Mucosa of descending colon (tissue), 3 donors: ENCODE results near the gene ZNF451. TPM values are rescaled to one million over a fixed set of nuclear protein-coding genes. Genes with fewer than 3 reads are reported as not detected.

Source experiments
- ATAC-seq: fragments of 200-7000 bp; cut with Tn5 transposase; one replicate; pipeline ENCODE4 v1.9.1; 2020; ENCODE audit warnings: mild to moderate bottlenecking, moderate library complexity
- DNase-seq, 3 donors: peaks; one replicate each; pipeline ENCODE4 v3.0.0-alpha.2; 2020
- H3K36me3 ChIP-seq: fragments of 200-600 bp; one replicate; pipeline ENCODE4 v1.8.0; 2021; ENCODE audit warnings: low read depth, mild to moderate bottlenecking
- H3K4me1 ChIP-seq: fragments of 200-600 bp; one replicate; pipeline ENCODE4 v1.8.0; 2021; ENCODE audit warnings: low read depth, mild to moderate bottlenecking
- H3K4me3 ChIP-seq: fragments of 200-600 bp; one replicate; pipeline ENCODE4 v1.8.0; 2021; ENCODE audit warnings: mild to moderate bottlenecking
- H3K9me3 ChIP-seq: fragments of 200-600 bp; one replicate; pipeline ENCODE4 v1.8.0; 2021; ENCODE audit warnings: mild to moderate bottlenecking
- CTCF ChIP-seq: fragments of 200-600 bp; IDR thresholded peaks from one replicate; pipeline ENCODE4 v1.8.0; 2022; ENCODE audit warnings: antibody characterized with exemption, mild to moderate bottlenecking
- intact Hi-C, 2 donors: fragments of 100-400 bp; cut with DNase I in 1 of 2; cut with micrococcal nuclease in 1 of 2; formaldehyde crosslinking; loops; one replicate each; pipeline versions ENCODE4 v1.11.0 to v1.11.1; 2022; cut with DNase I, micrococcal nuclease
- total RNA-seq, 3 donors: library from RNA; stranded (reverse); fragmentation: NEBNext Ultra II Directional in 2 of 3; extraction: Animal tissue kit (Norgen Biotek cat#: 25700) in 2 of 3; gene quantifications; one replicate each; pipeline versions ENCODE4 v1.2.1 to v1.2.4, GENCODE V29; 2021 to 2023
- donor health status: DM: no; HTN: no; CAD: no; lungs with moderate emphysema.
- donor health status: DM: no; HTN: no; CAD: no.
- donor health status: DM: no; HTN: yes; CAD: no.

The ZNF451 gene
- total RNA-seq, 3 donors from 2014 or later = 34.6 to 58.5 (median 46.0) TPM

- ATAC-seq (no peak), DNase-seq (no peak)
- intact Hi-C loops = no loop called here
- H3K9me3 ChIP-seq = no peaks in the 10 kb centered on the region
- no peak overlapping the region for H3K4me3 ChIP-seq
- no peaks in the 10 kb centered on the region for H3K4me1 ChIP-seq
- no peak for TF ChIP-seq CTCF
- no peaks in the 10 kb centered on the region for H3K36me3 ChIP-seq
These were observed 58.2 kb downstream of the ZNF451 start for GRCh38 chr6:57147955-57148858.

- intact Hi-C loops = no loop called here
- ATAC-seq (no peak), DNase-seq (no peak)
- Histone ChIP-seq H3K9me3 (no peaks in the 10 kb centered on the region), H3K4me1 (no peaks in the 10 kb centered on the region), H3K4me3 (no peak overlapping the region), H3K36me3 (no peaks in the 10 kb centered on the region)
- TF ChIP-seq CTCF = no peak
These were observed 68.7 kb downstream of the ZNF451 start for GRCh38 chr6:57158658-57159057.

- DNase-seq (no peak), ATAC-seq (no peak)
- Histone ChIP-seq H3K4me3 (no peak overlapping the region), H3K36me3 (no peaks in the 10 kb centered on the region), H3K4me1 (no peaks in the 10 kb centered on the region), H3K9me3 (no peaks in the 10 kb centered on the region)
- no peak for TF ChIP-seq CTCF
- intact Hi-C loops = no loop called here
These were observed 69.1 kb downstream of the ZNF451 start for GRCh38 chr6:57159127-57159526.

GRCh38 chr6:57162028-57162427, 72.0 kb downstream of the ZNF451 start:
- ATAC-seq (no peak), DNase-seq (no peak)
- Histone ChIP-seq H3K4me3 (no peak overlapping the region), H3K9me3 (no peaks in the 10 kb centered on the region), H3K36me3 (no peaks in the 10 kb centered on the region), H3K4me1 (no peaks in the 10 kb centered on the region)
- intact Hi-C loops = no loop called here
- TF ChIP-seq CTCF = no peak

GRCh38 chr6:57162516-57162915, 72.5 kb downstream of the ZNF451 start:
- no peak for DNase-seq
- Histone ChIP-seq H3K4me1 (no peaks in the 10 kb centered on the region), H3K36me3 (no peaks in the 10 kb centered on the region), H3K4me3 (no peak overlapping the region), H3K9me3 (no peaks in the 10 kb centered on the region)
- intact Hi-C loops = no loop called here
- TF ChIP-seq CTCF = no peak
- no peak for ATAC-seq
